HEK293 (cell line): ENCODE data around the gene ZNF514.

Experiments
- CTCF ChIP-seq: fragments of 450-650 bp; formaldehyde crosslinking; IDR thresholded peaks from 2 replicates; pipeline ENCODE4 v1.5.1; 2016; ENCODE audit warnings: missing biosample characterization, missing genetic modification characterization
- INSM2 ChIP-seq: fragments of 450-650 bp; formaldehyde crosslinking; IDR thresholded peaks from 2 replicates; pipeline ENCODE4 v1.5.1; 2016; ENCODE audit warnings: missing biosample characterization, missing genetic modification characterization
- KLF1 ChIP-seq: fragments of 450-650 bp; formaldehyde crosslinking; IDR thresholded peaks from 2 replicates; pipeline ENCODE4 v1.5.1; 2016; ENCODE audit warnings: missing biosample characterization, missing genetic modification characterization
- KLF7 ChIP-seq: fragments of 450-650 bp; formaldehyde crosslinking; IDR thresholded peaks from 2 replicates; pipeline ENCODE4 v1.5.1; 2016; ENCODE audit warnings: missing biosample characterization, missing genetic modification characterization, borderline replicate concordance
- PBX3 ChIP-seq: sonication (generic); formaldehyde crosslinking; IDR thresholded peaks from 2 replicates; pipeline ENCODE4 v1.8.1; 2022; ENCODE audit warnings: mild to moderate bottlenecking, moderate library complexity, missing genetic modification reagents
- ZBTB7A ChIP-seq: fragments of 450-650 bp; formaldehyde crosslinking; IDR thresholded peaks from 2 replicates; pipeline ENCODE4 v1.5.1; 2016; ENCODE audit warnings: low read depth, missing biosample characterization, missing genetic modification characterization
- ZNF324 ChIP-seq: fragments of 450-650 bp; formaldehyde crosslinking; IDR thresholded peaks from 2 replicates; pipeline ENCODE4 v1.5.1; 2016; ENCODE audit warnings: missing biosample characterization, missing genetic modification characterization
- ZNF585B ChIP-seq: fragments of 450-650 bp; formaldehyde crosslinking; IDR thresholded peaks from 2 replicates; pipeline ENCODE4 v1.5.1; 2016; ENCODE audit warnings: missing biosample characterization, missing genetic modification characterization

GRCh38 chr2:95122197-95122551 lies 37.5 kb downstream of the ZNF514 start:
- TF ChIP-seq ZBTB7A (no peak), CTCF (tag by site-specific recombination) (no peak), ZNF585B (tag by site-specific recombination) (no peak), KLF7 (tag by site-specific recombination) (no peak), KLF1 (no peak), ZNF324 (tag by site-specific recombination) (no peak), PBX3 (CRISPR knock-in tag) (no peak), INSM2 (no peak)
